GM10266 (cell line): ENCODE data around the gene MAPK8IP2.

Source experiments
- DNase-seq: peaks from one replicate; pipeline ENCODE4 v3.0.0; 2012; ENCODE audit errors: extremely low spot score
- CTCF ChIP-seq: IDR thresholded peaks from 2 replicates; pipeline ENCODE4 v1.5.1; 2012; ENCODE audit warnings: mild to moderate bottlenecking, low read depth; ENCODE audit not compliant: control insufficient read depth, insufficient read depth; ENCODE audit errors: missing control alignments

MAPK8IP2 gene

GRCh38 chr22:50625568-50626313, 25.1 kb downstream of the MAPK8IP2 start:
- no peak for DNase-seq
- peak; percentile 23 for TF ChIP-seq CTCF

- DNase-seq = no peak
- no peak for TF ChIP-seq CTCF
Observed at GRCh38 chr22:50626314-50626849, 25.8 kb downstream of the MAPK8IP2 start.

- no peak for TF ChIP-seq CTCF
- no peak for DNase-seq
Observed at GRCh38 chr22:50626850-50627641, 26.5 kb downstream of the MAPK8IP2 start.

GRCh38 chr22:50627642-50628542, 27.3 kb downstream of the MAPK8IP2 start, which contains the start of gene ARSA:
TSS of gene ARSA (minus strand) at chr22:50628152. CDS start at chr22:50627779, 373 bp downstream.
- TF ChIP-seq CTCF = peak; percentile 65
- peak; percentile 93 for DNase-seq

- no peak for DNase-seq
- TF ChIP-seq CTCF = no peak
Observed at GRCh38 chr22:50628543-50629134, 28.0 kb downstream of the MAPK8IP2 start.

- no peak for TF ChIP-seq CTCF
- no peak for DNase-seq
Observed at GRCh38 chr22:50630376-50630775, 29.8 kb downstream of the MAPK8IP2 start.
